HG03097 (cell line): Measurements from ENCODE around the gene NRBF2.
"Not testable (repeated sequence)": the region's sequence is repeated elsewhere in the genome, so short reads cannot be mapped to it uniquely, and the experiment has no call there.

Experiments
- ATAC-seq: cut with Tn5 transposase; IDR thresholded peaks from one replicate; pipeline ENCODE4 v1.9.1; 2021; ENCODE audit not compliant: unreplicated experiment, low FRiP score

Gene NRBF2

DNA sequence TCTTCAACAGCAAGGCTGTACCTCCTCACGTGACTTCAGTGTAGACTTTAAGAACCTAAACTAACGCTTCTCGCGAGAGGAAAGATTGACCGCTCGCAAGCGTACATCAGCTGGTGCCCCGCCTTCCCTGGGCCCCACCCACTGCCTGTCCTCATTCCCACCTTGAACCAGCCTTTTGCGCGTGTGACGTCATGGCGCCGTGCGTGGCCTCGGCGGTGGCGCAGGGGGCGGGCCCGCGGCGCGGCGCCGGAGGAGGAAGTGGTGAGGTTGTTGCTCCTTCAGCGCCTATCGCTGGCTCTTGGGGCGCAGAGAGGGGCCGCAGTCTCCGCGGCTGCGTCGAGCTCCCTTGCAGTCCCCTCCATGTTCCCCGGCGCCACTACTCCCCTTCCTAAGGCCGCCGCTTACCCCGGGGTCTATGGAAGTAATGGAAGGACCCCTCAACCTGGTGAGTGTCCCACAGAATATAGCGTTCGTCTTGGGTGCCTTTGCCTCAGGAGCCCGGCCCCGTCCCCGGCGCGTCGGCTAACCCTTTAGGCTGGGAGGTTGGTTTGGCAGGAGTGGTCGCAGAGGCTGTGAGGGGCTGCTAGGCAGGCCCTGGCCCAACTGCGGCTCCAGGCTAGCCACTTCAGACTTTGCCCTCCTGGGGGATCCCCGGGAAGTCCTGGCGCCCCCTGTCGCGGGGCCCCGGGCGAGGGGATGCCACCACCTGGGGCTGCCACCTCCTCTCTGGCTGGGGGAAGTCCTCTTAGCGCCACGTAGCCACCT is at the start of gene NRBF2:
TSS of gene NRBF2 (plus strand) at position 273 of the 765 bp plus-strand sequence. CDS start at position 416, 143 bp downstream.
- peak; percentile 99 for ATAC-seq

DNA sequence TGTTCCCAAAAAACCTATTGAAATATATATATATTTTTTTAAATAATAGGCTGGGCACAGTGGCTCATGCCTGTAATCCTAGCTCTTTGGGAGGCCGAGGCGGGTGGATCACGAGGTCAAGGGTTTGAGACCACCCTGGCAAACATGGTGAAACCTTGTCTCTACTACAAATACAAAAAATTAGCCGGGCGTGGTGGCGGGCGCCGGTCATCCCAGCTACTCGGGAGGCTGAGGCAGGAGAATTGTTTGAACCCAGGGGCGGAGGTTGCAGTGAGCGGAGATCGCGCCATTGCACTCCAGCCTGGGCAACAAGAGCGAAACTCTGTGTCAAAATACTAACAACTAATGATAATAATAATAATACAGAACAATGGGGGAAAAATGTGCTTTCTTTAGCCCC is 49.7 kb upstream of the NRBF2 start:
- not testable (repeated sequence) for ATAC-seq

DNA sequence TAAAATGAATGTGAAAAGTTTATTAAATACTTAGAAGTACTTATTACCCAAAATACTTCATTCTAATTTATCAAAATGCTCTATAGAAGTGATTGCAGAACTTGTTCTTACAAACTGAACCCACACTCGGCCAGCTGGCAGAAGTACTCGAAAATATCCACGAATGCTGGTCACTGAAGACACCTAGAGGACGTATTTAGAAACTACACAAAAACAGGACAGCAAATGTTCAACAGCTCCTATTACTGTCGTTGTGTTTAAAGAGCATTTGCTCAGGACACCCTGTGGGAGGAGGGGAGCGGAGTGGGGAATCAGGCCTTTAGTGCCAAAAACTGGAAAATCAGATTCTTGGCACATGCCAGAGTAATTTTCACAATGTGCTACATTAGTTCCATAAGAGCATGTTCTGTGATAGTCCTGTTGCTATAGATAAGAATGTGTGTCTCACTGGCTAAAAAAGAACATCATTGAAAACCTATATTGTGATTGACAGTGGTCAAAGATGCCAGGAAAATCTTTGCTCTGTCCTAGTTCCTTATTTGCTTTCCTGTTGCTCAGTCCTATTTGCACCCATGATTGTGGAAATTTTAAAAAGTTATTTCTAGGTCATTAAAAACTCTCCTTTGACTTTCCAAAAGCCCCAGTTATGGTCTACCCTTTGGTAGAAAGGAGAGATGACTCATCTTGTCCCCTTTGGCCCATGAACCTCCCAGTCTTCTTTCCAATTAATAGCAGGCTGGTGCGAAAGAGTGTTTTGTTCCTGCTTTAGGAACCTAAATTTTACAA is 49.0 kb upstream of the NRBF2 start:
- no peak for ATAC-seq

- no peak for ATAC-seq
Measured at GRCh38 chr10:63084690-63085382, 48.3 kb upstream of the NRBF2 start.

DNA sequence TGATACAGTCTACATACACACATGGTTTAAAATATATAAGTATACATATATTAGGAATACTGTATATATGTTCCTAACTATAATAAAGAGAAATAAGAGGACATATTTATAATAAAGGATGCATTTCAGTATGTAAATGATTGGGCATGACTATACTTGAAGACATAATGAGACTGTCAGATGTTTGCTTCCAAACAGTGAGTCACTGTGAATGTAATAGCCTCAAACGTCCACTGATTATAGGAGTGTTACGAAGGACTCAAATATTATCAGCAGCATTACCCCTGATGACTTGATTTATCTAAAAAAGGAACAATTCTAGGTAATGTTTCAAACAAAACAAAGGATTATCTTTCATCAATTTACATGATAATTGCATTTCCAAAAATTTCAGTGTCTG is 39.9 kb upstream of the NRBF2 start:
- ATAC-seq, result no peak

DNA sequence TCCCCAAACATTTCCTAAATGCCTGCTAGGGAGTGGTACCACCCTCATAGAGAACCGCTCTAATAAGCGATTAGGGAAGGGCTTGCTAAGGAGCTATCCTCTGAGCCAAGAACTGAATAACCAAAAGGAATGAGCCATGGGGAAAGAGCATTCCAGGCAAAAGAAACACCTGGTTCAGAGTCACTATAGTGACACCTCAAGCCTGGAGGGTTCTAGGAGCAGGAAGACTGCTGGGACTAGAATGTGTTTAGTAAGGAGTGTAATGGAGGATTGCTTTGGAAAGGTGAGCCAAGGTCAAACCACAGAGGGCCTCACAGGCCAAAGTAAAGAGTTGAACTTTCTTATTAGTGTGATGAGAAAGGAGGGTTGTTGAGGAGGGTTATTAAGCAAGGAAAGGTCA is 38.7 kb upstream of the NRBF2 start:
- ATAC-seq, result no peak

GRCh38 chr10:63094881-63095280 is 38.2 kb upstream of the NRBF2 start:
- ATAC-seq, result no peak

- no peak for ATAC-seq
Measured at GRCh38 chr10:63099734-63100133, 33.4 kb upstream of the NRBF2 start.

- ATAC-seq, result not testable (repeated sequence)
Measured at GRCh38 chr10:63101091-63101490, 32.0 kb upstream of the NRBF2 start.

GRCh38 chr10:63102279-63102883 is 30.7 kb upstream of the NRBF2 start:
- not testable (repeated sequence) for ATAC-seq

DNA sequence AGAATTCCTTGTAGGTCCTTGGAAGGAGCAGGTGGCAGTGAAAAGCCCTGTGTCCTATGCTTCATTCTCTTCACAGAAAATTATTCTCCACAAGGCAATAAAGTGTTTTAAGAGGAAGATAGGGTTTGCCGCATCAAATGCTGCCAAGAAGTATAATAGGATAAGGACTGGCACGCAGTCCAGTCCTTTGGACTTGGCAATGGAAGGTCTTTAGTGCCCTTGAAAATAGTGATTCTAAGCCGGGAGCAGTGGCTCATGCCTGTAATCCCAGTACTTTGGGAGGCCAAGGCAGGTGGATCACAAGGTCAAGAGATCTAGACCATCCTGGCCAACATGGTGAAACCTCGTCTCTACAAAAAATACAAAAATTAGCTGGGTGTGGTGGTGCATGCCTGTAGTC is 29.9 kb upstream of the NRBF2 start:
- not testable (repeated sequence) for ATAC-seq

GRCh38 chr10:63103971-63104409 is 29.1 kb upstream of the NRBF2 start:
- no peak for ATAC-seq

GRCh38 chr10:63105225-63106110 is 27.7 kb upstream of the NRBF2 start:
- no peak for ATAC-seq

DNA sequence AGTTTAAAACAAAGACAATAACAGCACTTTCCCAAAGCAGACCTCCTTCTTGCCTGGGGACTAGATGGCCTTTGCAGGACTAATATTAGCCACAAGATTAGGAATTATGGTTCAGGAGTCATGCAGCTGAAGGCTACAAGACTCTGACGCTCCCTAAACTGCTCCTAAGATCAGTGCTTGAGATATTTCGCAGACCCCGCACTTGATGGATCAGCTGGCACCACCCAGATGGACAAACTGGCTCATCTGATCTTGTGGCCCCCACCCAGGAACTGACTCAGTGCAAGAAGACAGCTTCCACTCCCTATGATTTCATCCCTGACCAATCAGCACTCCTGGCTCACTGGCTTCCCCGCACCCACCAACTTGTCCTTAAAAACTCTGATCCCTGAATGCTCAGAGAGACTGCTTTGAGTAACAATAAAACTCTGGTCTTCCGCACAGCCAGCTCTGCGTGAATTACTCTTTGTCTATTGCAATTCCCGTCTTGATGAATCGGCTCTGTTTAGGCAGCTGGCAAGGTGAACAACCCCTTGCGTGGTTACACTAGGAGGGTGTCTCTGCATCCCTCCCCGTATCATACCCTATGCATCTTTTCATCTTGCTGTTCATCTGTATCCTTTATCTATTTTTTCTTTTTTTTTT is 26.9 kb upstream of the NRBF2 start:
- no peak for ATAC-seq

DNA sequence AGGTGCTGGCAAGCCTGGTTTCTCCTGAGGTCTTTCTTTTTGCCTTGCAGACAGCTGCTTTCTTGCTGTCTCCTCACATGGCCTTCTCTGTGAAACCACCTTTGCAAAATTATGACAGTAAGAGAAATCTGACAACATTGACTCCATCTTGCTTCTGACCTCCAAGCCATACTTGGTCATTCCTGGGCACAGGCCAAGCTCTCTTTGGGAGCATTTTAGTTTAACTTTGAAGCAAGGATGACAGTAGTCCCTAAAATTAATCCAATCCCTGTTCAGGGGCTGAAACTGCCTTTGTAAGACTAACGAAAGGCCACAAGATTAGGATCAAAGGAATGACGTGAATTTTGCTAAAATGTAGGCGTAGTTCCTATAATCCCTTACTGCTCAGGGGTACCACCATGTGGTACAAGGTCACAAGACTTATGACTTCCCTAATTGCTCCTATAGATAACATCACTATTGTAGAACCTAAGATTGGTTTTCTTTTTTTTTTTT is 25.1 kb upstream of the NRBF2 start:
- no peak for ATAC-seq

DNA sequence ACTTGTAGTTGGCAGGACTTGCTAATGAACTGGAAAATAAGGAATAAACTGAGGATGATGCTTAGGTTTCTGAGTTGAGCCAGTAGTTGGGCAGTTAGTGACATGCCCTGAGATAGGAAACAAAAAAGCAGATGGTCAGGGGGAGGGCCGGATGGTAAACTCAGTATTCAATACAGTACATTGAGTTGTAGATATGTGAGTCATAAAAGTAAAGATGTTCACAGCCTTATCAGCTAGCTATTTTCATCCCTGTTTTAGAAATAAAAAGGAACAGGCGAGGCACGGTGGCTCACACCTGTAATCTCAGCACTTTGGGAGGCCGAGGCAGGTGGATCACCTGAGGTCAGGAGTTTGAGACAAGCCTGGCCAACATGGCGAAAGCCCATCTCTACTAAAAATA is 22.2 kb upstream of the NRBF2 start:
- no peak for ATAC-seq

DNA sequence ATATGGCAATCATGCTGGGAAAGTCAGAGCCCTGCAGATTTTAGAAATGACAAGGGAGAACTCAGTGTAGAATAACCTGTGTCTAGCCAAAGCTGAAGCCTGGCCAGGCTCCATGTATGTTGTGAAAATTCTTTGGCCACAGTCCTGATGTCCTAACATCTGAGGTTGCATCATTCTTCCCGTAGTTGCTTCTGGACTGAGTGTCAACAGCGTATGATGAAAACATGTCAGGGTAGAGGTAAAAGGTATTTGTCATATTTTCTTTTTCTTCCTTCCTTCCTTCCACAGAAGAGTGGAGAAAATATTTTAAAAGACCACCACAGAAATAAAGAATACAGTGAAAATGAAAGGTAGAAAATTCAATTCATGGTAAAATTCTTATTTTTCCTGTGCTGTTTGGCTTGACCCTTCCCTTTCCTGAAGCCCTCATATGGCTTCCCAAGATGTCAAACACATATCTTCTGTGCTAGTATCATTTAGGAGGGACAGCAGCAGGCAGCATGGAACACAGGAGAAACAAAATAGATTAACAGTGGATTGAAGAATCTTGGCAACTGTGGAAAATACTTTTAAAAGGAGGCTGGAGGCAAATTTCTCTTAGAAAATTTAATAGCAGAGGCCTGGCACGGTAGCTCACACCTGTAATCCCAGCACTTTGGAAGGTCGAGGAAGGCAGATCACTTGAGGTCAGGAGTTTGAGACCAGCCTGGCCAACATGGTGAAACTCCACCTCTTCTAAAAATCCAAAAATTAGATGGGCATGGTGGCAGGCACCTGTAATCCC is 18.9 kb upstream of the NRBF2 start:
- ATAC-seq, result no peak

DNA sequence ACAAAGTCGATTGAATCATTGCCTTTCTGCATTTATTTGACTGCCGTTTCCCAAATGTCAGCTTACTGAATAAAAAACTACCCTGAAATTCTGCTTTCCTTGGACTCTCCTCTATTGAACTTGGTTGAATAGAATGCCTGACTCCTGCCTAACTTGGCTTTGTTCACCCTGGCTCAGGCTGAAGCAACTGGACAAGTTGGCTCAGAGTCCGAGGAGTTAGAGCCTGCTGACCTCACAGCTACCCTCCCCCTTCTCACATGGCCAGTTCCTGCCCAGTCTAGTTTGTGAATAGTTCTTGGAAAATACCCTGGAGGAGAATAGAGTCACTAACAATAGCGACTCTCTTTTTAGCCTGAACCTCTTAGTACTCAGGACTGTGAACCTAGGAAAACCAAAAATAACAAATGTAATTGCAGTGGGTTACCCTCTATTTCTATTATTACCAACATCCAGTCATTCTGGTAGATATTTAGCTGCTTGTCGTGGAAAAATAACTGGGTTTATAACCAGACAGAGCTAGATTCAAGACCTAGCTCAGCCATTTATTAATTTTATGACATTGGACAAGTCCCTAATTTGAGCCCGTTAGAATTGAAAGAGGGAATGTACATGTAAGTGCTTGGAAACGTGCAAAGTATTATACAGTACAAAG is 17.3 kb upstream of the NRBF2 start:
- no peak for ATAC-seq
